ENCODE results near the gene NES.

DNA sequence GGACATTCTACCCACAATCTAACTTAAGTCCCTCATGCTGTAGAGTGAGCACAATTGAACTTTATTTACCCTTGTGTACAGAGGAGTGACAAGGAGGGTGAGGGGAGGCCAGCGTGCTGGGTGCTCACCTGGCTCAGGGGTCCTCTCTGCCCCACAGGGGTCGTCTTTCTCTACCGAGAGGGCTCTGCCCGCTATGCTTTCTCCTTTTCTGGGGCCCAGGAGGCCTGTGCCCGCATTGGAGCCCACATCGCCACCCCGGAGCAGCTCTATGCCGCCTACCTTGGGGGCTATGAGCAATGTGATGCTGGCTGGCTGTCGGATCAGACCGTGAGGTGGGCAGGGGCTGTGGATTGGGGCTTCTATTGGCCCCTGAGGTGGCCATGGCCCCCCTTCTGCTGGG, 29.9 kb downstream of the NES start:
- TF ChIP-seq EZH2 (IDR thresholded peaks at IDR 0.05; ENCODE audit: borderline replicate concordance, low read length) = no peak
- TF ChIP-seq, protein P1, sequence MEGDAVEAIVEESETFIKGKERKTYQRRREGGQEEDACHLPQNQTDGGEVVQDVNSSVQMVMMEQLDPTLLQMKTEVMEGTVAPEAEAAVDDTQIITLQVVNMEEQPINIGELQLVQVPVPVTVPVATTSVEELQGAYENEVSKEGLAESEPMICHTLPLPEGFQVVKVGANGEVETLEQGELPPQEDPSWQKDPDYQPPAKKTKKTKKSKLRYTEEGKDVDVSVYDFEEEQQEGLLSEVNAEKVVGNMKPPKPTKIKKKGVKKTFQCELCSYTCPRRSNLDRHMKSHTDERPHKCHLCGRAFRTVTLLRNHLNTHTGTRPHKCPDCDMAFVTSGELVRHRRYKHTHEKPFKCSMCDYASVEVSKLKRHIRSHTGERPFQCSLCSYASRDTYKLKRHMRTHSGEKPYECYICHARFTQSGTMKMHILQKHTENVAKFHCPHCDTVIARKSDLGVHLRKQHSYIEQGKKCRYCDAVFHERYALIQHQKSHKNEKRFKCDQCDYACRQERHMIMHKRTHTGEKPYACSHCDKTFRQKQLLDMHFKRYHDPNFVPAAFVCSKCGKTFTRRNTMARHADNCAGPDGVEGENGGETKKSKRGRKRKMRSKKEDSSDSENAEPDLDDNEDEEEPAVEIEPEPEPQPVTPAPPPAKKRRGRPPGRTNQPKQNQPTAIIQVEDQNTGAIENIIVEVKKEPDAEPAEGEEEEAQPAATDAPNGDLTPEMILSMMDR (IDR thresholded peaks at IDR 0.05; ENCODE audit: low read length) = no peak
